HG03064 (cell line): ENCODE data around the gene TMEM45B.

Experiments
- ATAC-seq: cut with Tn5 transposase; IDR thresholded peaks from one replicate; pipeline ENCODE4 v1.9.1; 2021; ENCODE audit warnings: low read depth; ENCODE audit not compliant: unreplicated experiment

Gene TMEM45B

GRCh38 chr11:129895126-129896041 lies 79.7 kb downstream of the TMEM45B start, which contains the start of gene NFRKB:
TSS of gene NFRKB (minus strand) at chr11:129895578. CDS start at chr11:129892849, 2,729 bp downstream.
- ATAC-seq, result peak; percentile 96

DNA sequence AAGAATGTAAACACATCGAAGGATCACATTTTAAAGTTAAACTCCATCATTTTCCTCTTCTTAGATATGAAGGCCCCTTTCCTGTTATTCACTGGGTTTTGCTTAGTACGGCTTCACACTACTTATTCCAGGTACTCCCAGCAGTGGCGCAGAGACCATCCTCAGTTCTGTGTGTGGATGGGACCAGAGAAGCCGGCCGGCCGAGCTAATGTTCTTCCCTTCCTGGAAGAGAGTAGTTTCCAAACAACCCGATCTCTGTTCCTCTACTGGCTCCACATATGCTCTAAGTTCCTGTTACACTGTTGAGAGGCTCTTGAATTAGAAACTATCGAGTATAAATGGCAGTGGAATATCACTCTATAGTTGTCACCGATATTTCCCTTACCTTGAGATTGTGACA lies 80.4 kb downstream of the TMEM45B start:
- ATAC-seq, result no peak

DNA sequence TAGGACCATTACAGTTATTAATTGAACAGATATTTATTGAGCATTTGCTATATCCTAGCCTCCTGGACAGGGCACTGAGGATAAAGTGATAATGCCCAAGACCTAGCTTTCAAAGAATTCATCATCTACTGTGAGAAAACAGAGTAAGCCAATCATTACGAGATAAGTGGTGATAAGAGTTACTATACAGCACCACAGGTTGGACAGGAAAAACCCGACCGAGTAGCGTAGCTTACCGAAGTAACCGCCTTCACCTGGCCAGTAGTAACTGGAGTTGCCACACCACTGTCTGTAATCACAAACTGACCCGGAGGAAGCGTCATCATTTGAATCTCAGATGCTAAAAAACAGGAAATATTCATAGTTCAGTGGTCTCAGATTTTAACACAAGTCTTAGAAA lies 89.8 kb downstream of the TMEM45B start:
- ATAC-seq, result no peak
